K562 (cell line): ENCODE measurements around the gene ACKR3. TPM values are rescaled to one million over a fixed set of nuclear protein-coding genes. Genes with fewer than 3 reads are reported as not detected.

ENCODE experiments used
- ATAC-seq: fragments of 200-7000 bp; cut with Tn5 transposase; 3 replicates; pipeline ENCODE4 v1.9.1; 2020; ENCODE audit warnings: moderate library complexity
- BruUV-seq: library from RNA; stranded (reverse); fragments of 400-500 nt; replicated peaks from 2 replicates; lab custom pipeline; 2021; lab: Mats Ljungman, UMichigan
- CTCF ChIA-PET: fragments of 300-600 bp; formaldehyde crosslinking; extraction: SDS; loops from one replicate; lab custom pipeline; 2021; ENCODE audit warnings: low intra/inter-chr PET ratio; lab: Yijun Ruan, JAX
- POLR2A ChIA-PET: fragments of 300-600, 350-650 bp; sonication (Branson Sonifier 250); formaldehyde crosslinking; extraction: SDS; loops from one replicate; lab custom pipeline; 2021; ENCODE audit warnings: antibody characterized with exemption, inconsistent platforms; lab: Yijun Ruan, JAX
- DNase-seq, 4 experiments: peaks; one replicate each; pipeline versions ENCODE4 v3.0.0 to v3.0.0-alpha.2; 2011 to 2018; ENCODE audit warnings: low spot score in 3 of 4, mixed read lengths in 3 of 4; ENCODE audit errors: extremely low read depth in 1 of 4
- FAIRE-seq: peaks from 2 replicates; lab custom pipeline; 2011; peaks lifted over from hg19 to GRCh38; lab: Jason Lieb, UNC
- H2AFZ ChIP-seq: 2 replicates; pipeline ENCODE4 v1.6.0; 2011; ENCODE audit warnings: low read depth, low read length, control low read depth, inconsistent platforms
- H3K27ac ChIP-seq: fragments of 200-600 bp; 3 replicates; pipeline ENCODE4 v1.8.0; 2011; ENCODE audit warnings: low read depth, mild to moderate bottlenecking, control low read depth, inconsistent platforms, low read length, moderate library complexity, mixed read lengths; ENCODE audit errors: extremely low read depth
- H3K27me3 ChIP-seq, 2 experiments: fragments of 300-600 bp in 1 of 2; 2 replicates in 1 of 2; 3 replicates in 1 of 2; pipeline versions ENCODE4 v1.6.0 to v1.8.0; 2011; ENCODE audit warnings: inconsistent platforms in 2 of 2, low read length in 2 of 2, mild to moderate bottlenecking in 1 of 2, mixed read lengths in 1 of 2, moderate library complexity in 1 of 2; ENCODE audit not compliant: control insufficient read depth in 2 of 2, insufficient read depth in 2 of 2
- H3K36me3 ChIP-seq: fragments of 300-600 bp; 3 replicates; pipeline ENCODE4 v1.8.0; 2011; ENCODE audit warnings: mild to moderate bottlenecking, low read length, inconsistent platforms; ENCODE audit not compliant: control insufficient read depth, insufficient read depth
- H3K4me1 ChIP-seq, 2 experiments: fragments of 200-600 bp in 1 of 2; replicated peaks in 1 of 2; 2 replicates in 1 of 2; 3 replicates in 1 of 2; pipeline versions ENCODE4 v1.5.1 to v1.8.0; 2011; ENCODE audit warnings: inconsistent platforms in 2 of 2, low read length in 2 of 2, mild to moderate bottlenecking in 1 of 2, mixed read lengths in 1 of 2, moderate library complexity in 1 of 2; ENCODE audit not compliant: control insufficient read depth in 2 of 2, insufficient read depth in 2 of 2
- H3K4me2 ChIP-seq: 2 replicates; pipeline ENCODE4 v1.6.1; 2011; ENCODE audit warnings: low read length, control low read depth, inconsistent platforms, mixed read lengths; ENCODE audit not compliant: insufficient read depth
- H3K4me3 ChIP-seq: fragments of 200-600 bp; sonication (generic), shearing (Covaris generic); 2 replicates; pipeline ENCODE4 v1.5.1; 2016; ENCODE audit warnings: control low read depth, inconsistent platforms
- H3K79me2 ChIP-seq: fragments of 200-600 bp; 3 replicates; pipeline ENCODE4 v1.8.0; 2011; ENCODE audit warnings: low read length, inconsistent platforms; ENCODE audit not compliant: control insufficient read depth, insufficient read depth
- H3K9ac ChIP-seq, 2 experiments: 2 replicates each; pipeline versions ENCODE4 v1.6.0 to v1.6.1; 2011; ENCODE audit warnings: low read depth in 2 of 2, low read length in 2 of 2, control low read depth in 1 of 2, inconsistent platforms in 1 of 2, mild to moderate bottlenecking in 1 of 2, mixed read lengths in 1 of 2; ENCODE audit not compliant: insufficient read depth in 1 of 2
- H3K9me1 ChIP-seq: one replicate; pipeline ENCODE4 v1.6.0; 2011; ENCODE audit warnings: inconsistent platforms, mild to moderate bottlenecking, low read length, moderate library complexity; ENCODE audit not compliant: control insufficient read depth, insufficient read depth
- H3K9me3 ChIP-seq: replicated peaks from 2 replicates; pipeline ENCODE4 v1.5.1; 2011; ENCODE audit warnings: low read depth, low read length, inconsistent platforms; ENCODE audit not compliant: control insufficient read depth, insufficient read depth
- H4K20me1 ChIP-seq: replicated peaks from 2 replicates; pipeline ENCODE4 v1.6.1; 2011; ENCODE audit warnings: low read length, inconsistent platforms, mixed read lengths; ENCODE audit not compliant: control insufficient read depth, insufficient read depth
- ARNT ChIP-seq, 2 experiments: fragments of 450-650 bp; IDR thresholded peaks; 2 replicates each; pipeline ENCODE4 v1.6.1; 2016; ENCODE audit warnings: mild to moderate bottlenecking in 1 of 2
- CC2D1A ChIP-seq: fragments of 450-650 bp; IDR thresholded peaks from 2 replicates; pipeline ENCODE4 v1.6.1; 2017; ENCODE audit warnings: mild to moderate bottlenecking
- CXXC5 ChIP-seq: fragments of 250-450 bp; sonication (Bioruptor Pico); IDR thresholded peaks from 2 replicates; pipeline ENCODE4 v1.8.0; 2022; ENCODE audit warnings: inconsistent platforms, mild to moderate bottlenecking, moderate library complexity
- GTF2E2 ChIP-seq: fragments of 200-800 bp; sonication (Bioruptor generic); IDR thresholded peaks from 2 replicates; pipeline ENCODE4 v1.6.1; 2016; ENCODE audit warnings: missing genetic modification characterization, missing compliant biosample characterization
- HMG20B ChIP-seq: fragments of 250-450 bp; sonication (Bioruptor Pico); IDR thresholded peaks from 2 replicates; pipeline ENCODE4 v1.5.0; 2021; ENCODE audit warnings: mild to moderate bottlenecking
- NFE2L1 ChIP-seq: fragments of 450-650 bp; IDR thresholded peaks from 2 replicates; pipeline ENCODE4 v1.6.1; 2016; ENCODE audit warnings: missing genetic modification characterization, low read depth, mild to moderate bottlenecking, missing compliant biosample characterization, moderate library complexity, borderline replicate concordance
- NR2C1 ChIP-seq, 2 experiments: fragments of 450-650 bp; IDR thresholded peaks; 2 replicates each; pipeline ENCODE4 v1.6.1; 2017; ENCODE audit warnings: mild to moderate bottlenecking in 2 of 2, antibody characterized with exemption in 1 of 2, inconsistent platforms in 1 of 2, missing compliant biosample characterization in 1 of 2, missing genetic modification characterization in 1 of 2
- PRPF4 ChIP-seq: fragments of 200-400 bp; formaldehyde crosslinking; IDR thresholded peaks from one replicate; pipeline ENCODE4 v1.6.1; 2017; ENCODE audit warnings: low read length, low read depth, mild to moderate bottlenecking; ENCODE audit not compliant: insufficient read depth, poor library complexity, severe bottlenecking
- RBM34 ChIP-seq: fragments of 200-400 bp; formaldehyde crosslinking; IDR thresholded peaks from 2 replicates; pipeline ENCODE4 v1.6.1; 2018; ENCODE audit warnings: low read length, borderline replicate concordance; ENCODE audit not compliant: insufficient read depth
- TCF7 ChIP-seq: sonication (generic); IDR thresholded peaks from 2 replicates; pipeline ENCODE4 v1.6.1; 2016; ENCODE audit warnings: antibody characterized with exemption, borderline replicate concordance
- ZNF444 ChIP-seq: fragments of 250-450 bp; sonication (Bioruptor Pico); IDR thresholded peaks from 2 replicates; pipeline ENCODE4 v1.4.0; 2020; ENCODE audit warnings: mild to moderate bottlenecking, moderate library complexity
- WGBS: fragments of 100-300 bp; shearing (Covaris generic); methylation state at CpG from one replicate; pipeline ENCODE4 v1.1.6; 2016; ENCODE audit warnings: low coverage, mixed read lengths; ENCODE audit not compliant: insufficient coverage; ENCODE audit errors: missing lambda C conversion rate; 5-methylcytosine and 5-hydroxymethylcytosine counted together
- in situ Hi-C: fragments of 300-500 bp; cut with MboI; formaldehyde crosslinking; loops from 4 replicates; pipeline ENCODE4 v1.15.0; 2018; ENCODE audit warnings: inconsistent platforms, mixed read lengths
- intact Hi-C: fragments of 100-400 bp; cut with micrococcal nuclease; formaldehyde crosslinking; loops from 2 replicates; pipeline ENCODE4 v1.14.2; 2022
- polyA plus RNA-seq, 8 experiments: library from polyadenylated mRNA; depleted of rRNA in 4 of 8; stranded (reverse) in 5 of 8; unstranded in 3 of 8; fragments of >200 nt; fragmentation: Nextera tagmentation in 2 of 8; fragmentation: Illumina TruSeq in 1 of 8; extraction: Ambion mirVana in 2 of 8; extraction: Trizol in 1 of 8; gene quantifications; 2 replicates each; pipeline versions ENCODE4 v1.2.1 to v1.2.3, GENCODE V29; 2011 to 2014; ENCODE audit warnings: inconsistent platforms in 1 of 8, missing spikeins in 1 of 8
- total RNA-seq, 7 experiments: library from RNA; depleted of rRNA in 6 of 7; stranded (reverse); fragments of >200 nt in 6 of 7; fragmentation: Illumina TruSeq in 2 of 7; extraction: Trizol in 2 of 7; gene quantifications; 2 replicates each; pipeline versions ENCODE4 v1.2.1 to v1.2.3, GENCODE V29; 2011 to 2021; ENCODE audit warnings: low replicate concordance in 1 of 7
- TF ChIP-seq, protein P1 (sequence below): sonication (generic); formaldehyde crosslinking; IDR thresholded peaks from 2 replicates; pipeline ENCODE4 v1.4.0; 2020; ENCODE audit warnings: mild to moderate bottlenecking, missing genetic modification reagents

ACKR3 gene
- total and polyA plus RNA-seq, 9 of the 15 experiments (the other 6 are each of a cell fraction or from before 2014, with no cell fraction given), result 0.07 TPM; not detected in 8

DNA sequence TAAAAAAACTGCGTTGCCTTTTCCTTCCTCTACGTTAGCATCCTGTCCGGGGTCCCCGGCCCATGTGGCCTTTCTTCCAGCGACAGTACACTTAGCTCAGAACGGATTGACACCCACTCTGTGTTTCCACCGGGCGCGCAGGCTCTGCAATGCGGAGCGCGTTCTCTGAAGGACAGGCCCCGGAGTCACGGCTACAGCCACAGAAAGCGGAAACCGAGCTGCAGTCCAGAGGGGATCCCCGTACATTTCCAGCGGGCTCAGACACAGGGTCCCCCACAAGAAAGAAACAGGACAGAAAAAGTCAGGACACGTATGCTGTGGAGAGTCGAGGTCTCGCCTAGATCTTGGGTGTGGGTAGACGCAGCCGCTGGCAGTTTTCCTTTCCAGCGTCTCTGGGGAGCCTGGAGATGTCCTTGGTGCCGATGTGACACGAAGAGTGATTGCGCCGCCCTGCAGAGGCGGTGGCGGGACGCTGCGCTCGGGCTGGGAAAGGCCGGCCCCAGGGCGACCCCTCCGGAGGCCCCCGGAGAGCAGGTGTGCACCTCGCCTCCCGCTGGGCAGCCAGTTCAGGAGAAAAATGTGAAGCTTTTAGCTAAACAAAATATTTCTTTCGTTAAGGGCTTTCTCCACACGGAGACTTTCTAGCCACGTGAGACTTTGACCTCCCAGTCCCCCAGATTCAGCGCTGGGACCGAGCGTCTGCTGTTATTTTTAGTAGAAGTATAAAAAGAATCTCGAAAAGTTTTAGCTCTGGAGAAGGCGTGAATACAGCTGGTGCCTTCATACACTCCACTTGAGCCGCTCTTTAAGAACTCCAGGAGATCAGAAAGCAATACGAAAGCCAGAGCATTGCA, 1.3 kb upstream of the ACKR3 start:
- Histone ChIP-seq H3K4me2 (no peak overlapping the region), H3K9ac (no peak overlapping the region), H3K4me3 (no peak overlapping the region), H3K9me3 (no peaks in the 10 kb centered on the region), H2AFZ (no peak overlapping the region), H3K27ac (no peak overlapping the region), H3K79me2 (no peaks in the 10 kb centered on the region), H3K36me3 (no peaks in the 10 kb centered on the region), H4K20me1 (no peaks in the 10 kb centered on the region; the same call in 1 of the 2 replicates), H3K27me3 (peaks cover 0 to 26% of the 10 kb centered on the region in 2 experiments; a peak in 3 of 5 replicates), H3K9me1 (no peaks in the 10 kb centered on the region), H3K4me1 (no peaks in the 10 kb centered on the region)
- ChIA-PET POLR2A (interaction anchor here (0.7 to 0.8 kb wide), 2 partner anchors 24 to 506 kb away, joined by 3 read pairs; no protein-coding TSS in a partner anchor), CTCF (no interaction called here)
- TF ChIP-seq CC2D1A (no peak), GTF2E2 (no peak), TCF7 (no peak), HMG20B (CRISPR knock-in tag) (no peak), RBM34 (no peak), NFE2L1 (no peak), NR2C1 (IDR thresholded peaks at IDR 0.05) (no peak), NR2C1 (tag; IDR thresholded peaks at IDR 0.05) (no peak), CXXC5 (no peak), ARNT (IDR thresholded peaks at IDR 0.05) (no peak), ZNF444 (CRISPR knock-in tag) (no peak), PRPF4 (no peak)
- TF ChIP-seq, protein P1, sequence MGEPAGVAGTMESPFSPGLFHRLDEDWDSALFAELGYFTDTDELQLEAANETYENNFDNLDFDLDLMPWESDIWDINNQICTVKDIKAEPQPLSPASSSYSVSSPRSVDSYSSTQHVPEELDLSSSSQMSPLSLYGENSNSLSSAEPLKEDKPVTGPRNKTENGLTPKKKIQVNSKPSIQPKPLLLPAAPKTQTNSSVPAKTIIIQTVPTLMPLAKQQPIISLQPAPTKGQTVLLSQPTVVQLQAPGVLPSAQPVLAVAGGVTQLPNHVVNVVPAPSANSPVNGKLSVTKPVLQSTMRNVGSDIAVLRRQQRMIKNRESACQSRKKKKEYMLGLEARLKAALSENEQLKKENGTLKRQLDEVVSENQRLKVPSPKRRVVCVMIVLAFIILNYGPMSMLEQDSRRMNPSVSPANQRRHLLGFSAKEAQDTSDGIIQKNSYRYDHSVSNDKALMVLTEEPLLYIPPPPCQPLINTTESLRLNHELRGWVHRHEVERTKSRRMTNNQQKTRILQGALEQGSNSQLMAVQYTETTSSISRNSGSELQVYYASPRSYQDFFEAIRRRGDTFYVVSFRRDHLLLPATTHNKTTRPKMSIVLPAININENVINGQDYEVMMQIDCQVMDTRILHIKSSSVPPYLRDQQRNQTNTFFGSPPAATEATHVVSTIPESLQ (CRISPR knock-in tag), result no peak
- no peak for DNase-seq
- no peak for FAIRE-seq
- 13% methylated on average over 26 of the region's 49 CpGs for WGBS
- BruUV-seq, result no TSS peak
- in situ Hi-C loops, result no loop called here
- no peak for ATAC-seq
- intact Hi-C loops, result no loop called here
